ENCODE data around the gene CBX6.

Gene CBX6

DNA sequence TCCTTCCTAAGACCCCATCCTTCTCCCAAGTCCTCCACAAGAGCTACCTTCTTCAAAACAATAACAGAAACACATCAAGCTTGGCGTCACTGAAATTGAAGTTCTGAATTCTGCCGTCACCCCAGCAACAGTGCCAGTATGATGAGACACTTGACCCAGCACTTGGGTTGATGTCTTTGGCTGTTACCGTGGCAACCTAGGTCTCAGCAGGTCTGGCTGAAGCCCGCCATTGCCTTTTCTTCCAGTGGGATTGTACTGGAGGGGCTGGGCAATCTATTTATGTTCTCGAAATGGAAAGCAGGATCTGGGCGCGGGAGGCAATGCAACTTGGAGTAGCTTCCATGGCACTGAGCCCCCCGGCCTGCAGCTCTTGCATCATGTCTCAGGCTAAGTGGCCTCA is 52.0 kb downstream of the CBX6 start:
- no peak for DNase-seq (ENCODE audit: low spot score)
- no peak for FAIRE-seq

DNA sequence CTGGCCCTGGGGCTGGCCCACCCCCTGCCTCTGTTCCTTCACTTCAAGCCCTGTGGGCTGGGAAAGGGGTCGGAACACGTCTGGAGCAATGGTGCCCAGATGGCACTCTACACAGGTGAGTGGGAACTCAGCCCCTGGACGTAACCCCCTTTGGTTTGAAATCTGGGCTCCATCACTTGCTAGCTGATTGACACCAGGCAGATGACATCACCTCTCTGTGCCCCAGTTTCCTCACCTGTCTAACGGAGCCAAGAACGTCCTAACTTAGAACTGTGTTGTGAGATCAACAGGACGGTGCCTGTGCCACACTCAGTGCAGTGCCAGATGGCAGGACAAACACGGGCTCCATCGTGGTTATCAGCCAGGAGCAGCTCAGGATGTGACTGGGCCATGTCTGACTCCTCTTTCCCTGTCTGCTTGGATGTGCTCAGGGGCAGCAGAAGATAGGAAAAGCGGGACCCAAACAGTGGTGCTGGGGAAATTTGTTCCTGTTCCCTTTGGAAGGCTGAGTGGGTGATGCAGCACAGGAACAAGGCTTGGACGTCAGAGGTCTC is 52.6 kb downstream of the CBX6 start:
- FAIRE-seq (no peak), DNase-seq (ENCODE audit: low spot score) (no peak)

- no peak for FAIRE-seq
- DNase-seq (ENCODE audit: low spot score), result no peak
Observed at GRCh38 chr22:38817196-38817595, 54.8 kb downstream of the CBX6 start.

GRCh38 chr22:38815842-38816241 is 56.2 kb downstream of the CBX6 start:
- DNase-seq (ENCODE audit: low spot score) (no peak), FAIRE-seq (no peak)
